Activated CD4-positive, alpha-beta T cell treated with anti-CD3 and anti-CD28 coated beads, Interleukin-2, amount 50 U/mL, for 16 hours (primary cell): Measurements from ENCODE around the gene FNDC1.

Experiments
- DNase-seq: peaks from one replicate; pipeline ENCODE4 v3.0.0-alpha.2; 2020

The FNDC1 gene

DNA sequence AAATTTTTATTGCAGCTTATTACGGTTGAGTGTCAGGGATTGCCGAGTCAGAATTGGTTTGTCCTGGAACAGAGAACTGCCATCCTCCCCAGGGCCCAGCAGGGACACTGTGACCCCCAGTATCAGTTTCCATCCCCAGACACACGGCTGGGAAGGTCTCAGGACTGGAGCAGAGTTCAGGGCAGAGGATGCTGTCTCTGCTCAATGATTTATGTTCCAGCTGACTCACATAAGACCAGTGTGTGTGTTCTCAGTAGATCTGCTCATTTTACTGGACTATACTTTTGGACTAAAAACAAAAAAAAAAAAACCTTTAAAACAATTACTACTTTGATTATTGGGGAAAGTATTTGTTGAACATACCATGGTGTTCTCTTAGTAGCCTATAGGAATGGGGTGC lies 44.2 kb downstream of the FNDC1 start:
- DNase-seq, result no peak

DNA sequence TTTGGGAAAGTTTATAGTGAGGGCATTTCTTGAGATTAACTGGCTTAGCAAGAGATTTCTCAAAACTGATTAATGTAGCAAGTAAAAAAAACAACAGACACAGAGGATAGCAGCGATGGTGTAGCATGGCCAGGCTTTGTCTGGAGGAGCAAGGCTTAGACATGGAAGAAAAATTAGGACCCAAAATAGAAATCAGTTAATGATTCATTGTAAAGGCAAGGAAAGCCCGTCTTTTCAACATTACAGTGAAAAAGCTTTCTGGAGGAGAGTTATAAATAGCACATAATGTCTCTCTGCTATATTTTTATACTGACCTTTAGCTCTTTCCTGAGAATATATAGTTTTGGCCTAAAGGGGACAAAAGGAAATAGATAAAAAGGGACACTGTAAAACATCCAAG lies 45.1 kb downstream of the FNDC1 start:
- DNase-seq, result no peak

DNA sequence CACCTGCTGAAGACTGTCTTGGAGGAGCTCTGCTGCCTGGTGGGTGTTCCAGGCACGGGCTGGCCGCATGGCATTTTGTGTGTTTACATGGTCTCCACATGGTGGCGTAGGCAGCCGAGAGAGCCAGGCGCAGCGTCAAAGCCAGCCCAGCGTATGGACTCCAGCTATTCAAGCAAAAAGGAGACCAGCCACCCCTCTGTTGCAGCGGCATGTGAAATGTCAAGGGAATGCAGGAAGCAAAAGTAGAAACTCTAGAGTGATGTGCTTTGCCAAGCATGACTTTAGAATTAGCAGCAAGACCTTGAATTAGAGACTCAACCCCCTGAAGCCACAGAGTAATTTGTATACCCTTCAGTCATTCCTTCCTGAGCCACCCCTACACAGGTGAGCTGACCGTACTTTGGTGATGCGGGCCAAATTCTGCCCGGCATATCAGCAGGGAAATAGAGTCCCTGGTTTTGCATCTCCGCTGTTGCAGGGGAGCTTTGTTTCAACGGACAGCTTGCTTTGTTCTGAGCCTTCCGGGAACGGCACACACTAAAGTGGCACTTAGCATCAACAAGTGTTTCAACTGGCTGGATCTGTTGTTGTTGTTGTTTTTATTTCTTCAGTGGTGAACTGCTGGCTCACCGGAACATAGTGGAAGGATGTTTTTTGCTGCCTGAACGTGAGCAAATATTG lies 48.5 kb downstream of the FNDC1 start:
- DNase-seq, result peak; percentile 30

DNA sequence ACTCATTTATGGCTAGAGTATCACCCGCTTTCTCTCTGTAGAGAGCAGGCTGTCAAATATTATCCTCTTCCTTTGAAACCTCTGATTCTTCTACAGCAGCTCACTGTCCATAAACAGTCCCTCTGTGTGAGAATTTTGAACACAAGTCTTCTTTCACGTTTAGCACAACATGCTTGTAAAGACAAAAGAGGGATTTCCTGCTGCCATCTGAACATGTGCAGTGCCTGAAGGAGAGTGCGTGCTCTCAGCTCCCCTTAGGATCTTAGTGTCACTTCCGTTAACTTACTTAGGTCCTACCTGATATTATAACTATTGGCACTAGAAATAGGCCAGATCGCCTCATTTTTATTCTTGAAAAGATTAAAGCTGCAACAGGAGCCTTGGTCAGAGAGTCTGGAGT lies 50.9 kb downstream of the FNDC1 start:
- no peak for DNase-seq

DNA sequence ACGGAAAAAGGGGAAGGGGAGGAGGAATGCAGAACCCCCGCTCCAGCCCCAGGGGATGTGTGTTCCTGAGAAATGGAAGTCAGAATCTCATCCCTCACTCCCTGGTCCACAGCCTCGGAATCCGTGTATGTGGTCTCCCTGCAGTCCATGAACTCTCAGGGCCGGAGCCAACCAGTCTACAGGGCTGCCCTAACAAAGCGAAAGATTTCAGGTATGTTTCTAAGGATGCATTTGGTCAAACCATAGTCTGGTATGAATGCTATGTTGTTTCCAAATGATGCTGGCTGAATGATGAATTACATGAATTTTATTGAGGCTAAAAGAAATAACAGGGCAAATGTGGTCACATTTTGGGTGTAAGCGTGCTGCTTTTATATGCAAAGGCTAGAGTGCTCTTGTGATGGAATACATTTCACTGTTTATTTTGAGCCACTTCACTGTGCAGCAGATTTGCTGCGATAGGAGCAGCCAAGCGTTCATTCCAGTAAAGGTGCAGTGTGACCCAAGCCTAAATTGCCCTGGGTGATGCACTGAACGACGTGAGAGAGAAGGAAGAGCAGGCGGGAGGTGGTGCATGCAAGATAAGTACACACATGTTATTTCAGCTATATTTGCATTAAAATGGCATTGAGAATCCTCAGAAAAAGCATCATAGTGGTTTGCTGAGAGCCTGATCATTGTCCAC lies 52.4 kb downstream of the FNDC1 start:
- no peak for DNase-seq

DNA sequence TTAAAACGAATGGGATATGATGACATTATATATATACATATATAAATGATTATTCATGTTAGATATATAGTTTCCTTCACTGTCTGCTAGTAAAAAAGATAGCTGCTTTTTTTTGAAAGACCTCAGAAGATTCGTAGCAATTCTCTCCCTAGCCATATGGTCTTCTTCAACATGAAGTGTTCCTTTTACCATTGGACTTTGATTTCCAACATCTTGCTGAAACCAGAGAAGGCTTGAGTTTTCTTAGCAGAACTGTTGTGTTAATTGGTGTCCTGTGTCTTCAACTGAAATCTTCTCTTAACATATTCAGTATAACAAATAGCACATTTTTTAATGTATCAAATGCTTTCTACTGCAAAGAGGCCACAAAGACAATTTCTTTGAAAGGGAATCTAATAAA lies 55.3 kb downstream of the FNDC1 start:
- no peak for DNase-seq

DNA sequence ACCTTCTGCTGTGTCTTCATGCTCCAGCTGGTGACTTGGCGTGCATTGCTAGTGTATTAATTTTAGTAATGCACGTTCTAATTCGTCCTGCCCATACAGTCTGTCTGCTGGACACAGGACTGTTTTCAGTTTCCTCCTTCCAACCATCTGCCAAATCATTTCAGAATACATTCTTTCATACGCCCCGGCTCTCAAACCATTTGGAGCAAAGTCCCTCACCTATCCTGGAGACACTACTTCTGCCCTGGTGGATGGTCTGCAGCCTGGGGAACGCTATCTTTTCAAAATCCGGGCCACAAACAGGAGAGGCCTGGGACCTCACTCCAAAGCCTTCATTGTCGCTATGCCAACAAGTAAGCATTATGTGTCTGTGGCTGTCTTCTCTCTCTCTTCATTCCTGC lies 60.5 kb downstream of the FNDC1 start:
- no peak for DNase-seq

DNA sequence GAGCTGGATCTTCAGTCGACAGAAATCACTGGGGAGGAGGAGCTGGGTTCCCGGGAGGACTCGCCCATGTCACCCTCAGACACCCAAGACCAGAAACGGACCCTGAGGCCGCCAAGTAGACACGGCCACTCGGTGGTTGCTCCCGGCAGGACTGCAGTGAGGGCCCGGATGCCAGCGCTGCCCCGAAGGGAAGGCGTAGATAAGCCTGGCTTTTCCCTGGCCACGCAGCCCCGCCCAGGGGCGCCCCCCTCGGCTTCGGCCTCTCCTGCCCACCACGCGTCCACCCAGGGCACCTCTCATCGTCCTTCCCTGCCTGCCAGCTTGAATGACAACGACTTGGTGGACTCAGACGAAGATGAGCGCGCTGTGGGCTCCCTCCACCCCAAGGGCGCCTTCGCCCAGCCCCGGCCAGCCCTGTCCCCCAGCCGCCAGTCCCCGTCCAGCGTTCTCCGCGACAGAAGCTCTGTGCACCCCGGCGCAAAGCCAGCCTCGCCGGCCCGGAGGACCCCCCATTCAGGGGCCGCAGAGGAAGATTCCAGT lies 63.0 kb downstream of the FNDC1 start:
- DNase-seq, result no peak

DNA sequence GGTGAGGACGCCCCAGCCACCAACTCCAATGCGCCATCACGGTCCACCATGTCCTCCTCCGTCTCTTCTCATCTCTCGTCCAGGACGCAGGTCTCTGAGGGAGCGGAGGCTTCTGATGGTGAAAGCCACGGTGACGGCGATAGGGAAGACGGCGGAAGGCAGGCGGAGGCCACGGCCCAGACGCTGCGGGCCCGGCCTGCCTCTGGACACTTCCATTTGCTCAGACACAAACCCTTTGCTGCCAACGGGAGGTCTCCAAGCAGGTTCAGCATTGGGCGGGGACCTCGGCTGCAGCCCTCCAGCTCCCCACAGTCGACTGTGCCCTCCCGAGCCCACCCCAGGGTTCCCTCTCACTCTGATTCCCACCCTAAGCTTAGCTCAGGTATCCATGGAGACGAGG lies 63.6 kb downstream of the FNDC1 start:
- no peak for DNase-seq

DNA sequence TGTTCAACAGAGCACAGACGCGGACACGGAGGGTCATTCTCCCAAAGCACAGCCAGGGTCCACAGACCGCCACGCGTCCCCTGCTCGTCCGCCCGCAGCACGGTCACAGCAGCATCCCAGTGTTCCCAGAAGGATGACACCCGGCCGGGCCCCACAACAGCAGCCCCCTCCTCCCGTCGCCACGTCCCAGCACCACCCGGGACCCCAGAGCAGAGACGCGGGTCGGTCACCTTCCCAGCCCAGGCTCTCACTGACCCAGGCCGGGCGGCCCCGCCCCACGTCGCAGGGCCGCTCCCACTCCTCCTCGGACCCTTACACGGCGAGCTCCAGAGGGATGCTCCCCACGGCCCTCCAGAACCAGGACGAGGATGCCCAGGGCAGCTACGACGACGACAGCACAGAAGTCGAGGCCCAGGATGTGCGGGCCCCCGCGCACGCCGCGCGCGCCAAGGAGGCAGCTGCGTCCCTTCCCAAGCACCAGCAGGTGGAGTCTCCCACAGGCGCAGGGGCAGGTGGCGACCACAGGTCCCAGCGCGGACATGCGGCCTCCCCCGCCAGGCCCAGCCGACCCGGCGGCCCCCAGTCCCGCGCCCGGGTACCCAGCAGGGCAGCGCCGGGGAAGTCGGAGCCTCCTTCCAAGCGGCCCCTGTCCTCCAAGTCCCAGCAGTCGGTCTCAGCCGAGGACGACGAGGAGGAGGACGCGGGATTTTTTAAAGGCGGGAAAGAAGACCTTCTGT lies 64.3 kb downstream of the FNDC1 start:
- no peak for DNase-seq

DNA sequence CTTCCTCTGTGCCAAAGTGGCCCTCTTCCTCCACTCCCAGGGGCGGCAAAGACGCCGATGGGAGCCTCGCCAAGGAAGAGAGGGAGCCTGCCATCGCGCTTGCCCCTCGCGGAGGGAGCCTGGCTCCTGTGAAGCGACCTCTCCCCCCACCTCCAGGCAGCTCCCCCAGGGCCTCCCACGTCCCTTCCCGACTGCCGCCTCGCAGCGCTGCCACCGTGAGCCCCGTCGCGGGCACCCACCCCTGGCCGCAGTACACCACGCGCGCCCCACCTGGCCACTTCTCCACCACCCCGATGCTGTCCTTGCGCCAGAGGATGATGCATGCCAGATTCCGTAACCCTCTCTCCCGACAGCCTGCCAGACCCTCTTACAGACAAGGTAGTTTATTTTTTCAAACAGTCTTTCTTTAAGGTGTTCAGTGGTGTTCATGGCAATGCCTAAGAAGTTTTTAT lies 64.9 kb downstream of the FNDC1 start:
- DNase-seq, result no peak

DNA sequence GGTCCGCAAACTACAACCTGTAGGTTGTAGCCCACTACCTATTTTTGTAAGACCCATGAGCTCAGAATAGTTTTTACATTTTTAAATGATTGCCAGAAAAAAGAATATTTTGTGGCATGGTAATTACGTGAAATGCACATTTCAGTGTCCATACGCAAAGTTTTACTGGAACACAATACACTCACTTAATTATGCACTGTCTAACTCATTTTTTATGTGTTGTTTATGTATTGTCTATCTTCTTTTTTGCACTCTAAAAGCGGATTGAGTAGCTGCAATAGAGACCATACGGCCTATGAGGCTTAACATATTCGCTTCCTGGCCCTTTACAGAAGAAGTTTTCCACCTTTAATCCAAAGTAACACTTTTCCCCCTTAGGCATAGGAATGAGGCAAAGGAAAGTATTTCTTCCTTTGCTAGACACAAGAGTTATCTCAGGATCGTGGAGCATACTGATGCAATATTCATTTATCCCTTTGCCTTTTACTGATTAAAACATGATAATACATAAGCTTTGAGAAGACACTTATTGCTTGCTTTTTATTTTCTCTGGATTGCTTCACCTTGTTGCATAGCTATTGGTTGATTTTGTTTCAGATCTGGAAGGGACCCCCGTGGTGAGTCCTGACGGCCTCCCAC lies 69.8 kb downstream of the FNDC1 start:
- DNase-seq, result no peak

DNA sequence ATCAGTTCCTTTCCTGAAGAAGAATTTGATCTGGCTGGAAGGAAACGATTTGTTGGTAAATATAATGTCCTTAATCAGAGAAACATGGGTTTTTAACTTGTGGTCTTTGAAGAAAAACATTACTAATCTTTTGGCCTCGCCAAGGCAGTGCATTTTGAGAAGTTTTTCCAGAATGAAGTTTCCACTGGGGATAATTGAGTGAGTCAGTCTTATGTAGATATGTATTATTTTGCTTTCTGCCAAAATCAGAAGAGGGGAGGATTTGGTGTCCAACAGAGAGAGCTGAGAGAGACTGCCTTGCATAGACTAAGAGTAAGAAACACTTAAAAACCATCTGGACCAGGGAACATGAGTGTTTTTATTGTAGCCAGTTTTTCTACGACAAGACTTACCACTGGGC lies 79.9 kb downstream of the FNDC1 start:
- DNase-seq, result no peak

DNA sequence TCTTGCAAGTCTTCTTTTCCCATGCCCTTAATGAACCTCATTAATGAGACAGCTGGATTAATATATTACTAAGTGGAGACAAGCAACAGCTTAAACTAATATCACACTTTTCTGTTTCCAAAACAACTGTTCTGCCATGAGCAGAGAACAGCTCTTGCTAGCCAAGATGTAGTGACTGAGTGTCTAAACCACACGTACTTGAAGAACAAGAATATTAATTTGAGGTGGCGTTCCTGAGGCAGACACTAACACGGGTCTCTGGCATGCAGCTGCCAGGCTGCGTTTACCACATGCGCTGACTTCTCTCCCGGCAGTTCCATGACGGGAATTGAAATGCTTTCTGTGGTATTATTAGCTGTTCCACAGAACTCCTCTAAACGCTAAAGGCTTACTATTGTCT lies 80.6 kb downstream of the FNDC1 start:
- DNase-seq, result no peak

DNA sequence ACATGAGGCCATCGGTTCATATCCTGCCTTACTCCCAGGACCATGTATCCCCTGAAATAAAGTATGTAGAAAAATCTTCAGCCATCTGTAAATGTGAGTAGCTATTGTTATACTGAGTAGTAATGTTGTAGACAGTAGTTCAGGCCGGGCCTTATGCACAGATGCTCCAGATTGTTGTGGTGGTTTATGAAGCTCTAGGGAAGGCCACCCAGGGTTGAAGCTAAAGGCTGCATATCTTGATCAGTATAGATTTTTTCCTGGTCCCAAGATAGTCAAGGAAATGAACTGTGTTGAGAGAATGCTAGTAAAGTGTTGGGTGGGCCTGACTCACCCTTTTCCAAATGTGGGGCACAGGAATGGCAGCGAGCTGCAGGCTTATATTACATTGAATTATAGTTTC lies 81.4 kb downstream of the FNDC1 start:
- no peak for DNase-seq

DNA sequence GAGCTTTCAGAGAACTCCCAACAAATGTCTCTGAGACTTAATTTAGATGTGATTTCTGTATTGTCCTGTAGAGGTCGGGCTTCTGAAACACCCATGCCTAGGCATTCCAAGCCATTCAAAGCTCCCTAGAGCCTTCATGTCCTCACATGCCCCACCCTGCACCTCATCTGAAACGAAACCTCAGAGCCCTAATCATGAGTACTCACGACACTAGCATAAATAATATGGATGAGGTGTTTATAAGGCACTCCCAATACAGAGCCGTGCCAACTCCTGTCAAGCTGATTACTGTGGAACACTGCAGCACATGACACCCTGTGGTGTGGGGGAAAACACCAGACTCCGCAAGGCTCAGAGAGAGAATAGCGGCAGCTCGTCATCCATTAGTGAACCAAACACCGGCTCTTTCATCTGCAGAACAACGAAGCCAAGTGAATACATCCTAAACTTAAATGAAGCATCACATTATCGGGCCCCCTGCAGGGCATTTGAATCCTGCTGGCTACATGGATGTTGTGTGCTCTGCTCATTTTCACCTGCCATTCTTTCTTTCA lies 83.8 kb downstream of the FNDC1 start:
- DNase-seq, result peak; percentile 35

DNA sequence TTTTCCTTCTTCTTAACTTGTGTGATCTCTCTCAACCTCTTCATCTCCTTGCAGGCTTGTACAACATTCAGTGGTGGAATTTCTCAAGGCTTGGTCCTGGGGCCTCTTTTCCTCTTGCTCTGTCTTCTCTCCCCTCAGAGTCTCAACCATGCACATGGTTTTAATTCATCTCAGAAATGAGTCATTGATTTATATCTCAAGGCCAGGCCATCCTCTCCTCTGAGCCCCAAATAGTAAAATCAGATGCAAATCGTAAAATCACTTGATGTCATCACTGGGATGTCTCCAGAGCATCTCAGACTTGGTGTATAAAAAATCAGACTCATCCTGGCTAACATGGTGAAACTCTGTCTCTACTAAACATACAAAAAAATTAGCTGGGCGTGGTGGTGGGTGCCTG lies 85.0 kb downstream of the FNDC1 start:
- no peak for DNase-seq

DNA sequence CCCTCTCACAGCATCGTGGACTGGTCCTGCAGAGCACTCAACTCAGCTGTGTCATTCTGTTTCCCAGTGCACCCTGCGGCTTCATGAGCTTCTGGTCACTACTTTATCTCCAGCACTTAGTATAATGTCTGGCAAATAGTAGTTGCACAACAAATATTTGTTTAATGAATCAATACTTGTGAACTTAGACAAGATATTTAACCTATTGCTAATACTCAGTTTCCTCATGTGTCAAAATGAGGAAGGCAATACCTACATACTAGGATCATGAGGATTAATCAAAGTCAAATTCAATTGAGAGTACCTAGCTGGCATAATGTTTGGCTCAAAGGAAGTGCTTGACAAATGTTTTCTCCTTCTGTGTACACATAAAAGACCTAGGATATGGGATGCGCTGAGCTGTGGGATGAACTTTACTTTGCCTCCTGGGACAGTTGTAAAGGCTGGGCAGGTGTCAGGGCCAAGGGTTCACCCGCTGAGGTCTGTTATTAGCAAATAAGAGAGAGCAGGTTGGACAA lies 86.3 kb downstream of the FNDC1 start:
- DNase-seq, result no peak

DNA sequence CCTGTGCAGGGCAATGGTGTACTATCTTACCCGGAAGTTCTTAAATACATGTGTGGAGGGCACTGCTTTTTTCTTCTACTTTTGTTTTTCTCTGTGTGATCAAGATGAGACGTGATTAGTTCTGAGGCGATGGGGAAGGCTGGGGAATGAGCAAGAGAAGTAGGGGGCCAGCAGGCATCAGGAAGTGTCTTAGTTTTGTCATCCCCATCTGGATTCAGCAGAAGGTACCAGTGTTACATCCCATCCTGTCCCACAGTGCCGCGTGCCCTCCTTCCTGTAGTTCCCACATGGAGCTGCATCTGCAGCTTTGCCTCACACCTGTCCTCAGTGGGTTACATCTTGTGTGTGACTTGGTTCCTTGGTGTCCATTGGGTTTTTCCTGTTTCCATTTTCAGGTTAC lies 86.9 kb downstream of the FNDC1 start:
- no peak for DNase-seq

DNA sequence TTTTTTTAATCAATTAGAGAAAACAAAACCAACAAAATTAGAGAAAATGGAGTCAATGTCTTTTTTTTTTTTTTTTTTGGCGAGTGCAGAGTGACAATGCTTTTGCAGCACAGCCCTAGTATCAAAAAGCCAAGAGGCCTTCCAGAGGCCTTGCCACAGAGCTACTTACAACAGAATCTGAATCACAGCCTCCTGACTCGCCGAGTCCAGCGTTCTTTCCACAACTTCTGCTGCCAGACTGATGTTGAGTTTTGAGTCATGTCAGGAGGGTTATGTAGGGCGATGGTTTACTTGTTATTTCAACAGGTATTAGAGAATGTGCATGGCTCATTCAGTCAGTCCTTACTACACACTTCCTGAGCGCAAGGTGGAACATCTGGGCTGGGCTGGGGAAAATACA lies 88.6 kb downstream of the FNDC1 start:
- DNase-seq, result no peak

DNA sequence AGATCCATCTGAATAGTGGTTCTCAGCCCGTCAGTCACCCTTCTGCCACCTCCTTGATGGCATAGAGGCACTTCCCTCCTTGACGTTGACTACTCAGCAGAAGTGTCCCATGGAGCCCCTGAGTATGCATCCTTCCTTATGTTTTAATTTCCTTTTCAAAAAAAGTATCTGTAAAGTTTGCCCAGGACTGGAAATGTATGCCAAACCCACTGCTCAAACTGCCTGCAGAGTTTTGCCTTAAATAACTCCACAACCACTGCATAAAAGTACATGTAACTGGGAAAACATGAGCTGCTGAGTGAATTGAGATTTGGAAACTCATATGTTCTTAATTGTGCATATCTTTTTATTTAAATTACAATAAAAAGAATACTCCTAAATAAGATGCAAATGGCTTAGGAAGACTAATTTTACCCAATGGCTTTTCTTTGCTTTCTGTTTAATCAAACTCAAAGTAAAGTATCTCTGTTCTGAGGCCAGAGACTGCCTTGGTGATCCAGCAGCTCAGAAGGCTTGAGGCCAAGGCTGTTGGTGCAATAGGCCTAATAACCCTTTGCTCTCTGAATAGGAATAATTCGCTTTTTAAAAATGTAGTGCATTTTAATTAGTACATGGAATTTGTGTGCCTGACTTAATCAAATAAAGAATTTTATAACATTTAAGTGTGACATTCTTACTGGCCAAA lies 90.4 kb downstream of the FNDC1 start:
- DNase-seq, result no peak

DNA sequence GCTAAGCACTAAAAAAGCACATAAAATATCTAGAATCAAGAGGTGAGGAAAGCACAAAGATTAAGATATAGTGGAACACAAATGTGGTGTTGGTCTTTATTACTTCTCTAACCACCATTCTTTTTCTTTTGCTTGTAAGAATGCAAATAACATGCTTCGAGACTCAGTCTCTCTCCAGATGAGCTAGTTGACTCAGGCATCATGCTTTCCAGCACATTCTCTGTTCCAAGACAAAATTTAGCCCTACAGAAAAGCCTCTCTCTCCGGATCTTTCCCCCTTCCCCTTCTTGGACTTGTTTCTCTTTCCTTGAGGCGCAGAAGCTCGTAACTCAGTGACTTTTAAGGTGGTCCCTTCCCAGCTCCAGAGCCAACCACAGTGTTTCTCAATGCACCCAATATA lies 91.0 kb downstream of the FNDC1 start:
- no peak for DNase-seq
